Esophagus (tissue), 2 donors: ENCODE results near the gene TESK2. TPM values are rescaled to one million over a fixed set of nuclear protein-coding genes. Genes with fewer than 3 reads are reported as not detected.
A peak's percentile ranks its signal among the peaks of the same experiment; 100 is the strongest.
"Not testable (repeated sequence)": the region's sequence is repeated elsewhere in the genome, so short reads cannot be mapped to it uniquely, and the experiment has no call there.

Experiments used
- H3K27ac ChIP-seq, 2 donors: one replicate each; pipeline ENCODE4 v1.5.1; 2013; ENCODE audit warnings: low read depth in 2 of 2, mild to moderate bottlenecking in 2 of 2, inconsistent platforms in 1 of 2, low read length in 1 of 2, moderate library complexity in 1 of 2
- H3K27me3 ChIP-seq, 2 donors: one replicate each; pipeline ENCODE4 v1.6.1; 2013; ENCODE audit warnings: low read length in 2 of 2, control low read depth in 1 of 2, mild to moderate bottlenecking in 1 of 2; ENCODE audit not compliant: insufficient read depth in 2 of 2, control insufficient read depth in 1 of 2
- H3K36me3 ChIP-seq, 2 donors: one replicate each; pipeline ENCODE4 v1.6.1; 2013; ENCODE audit warnings: low read length in 1 of 2; ENCODE audit not compliant: control insufficient read depth in 2 of 2, insufficient read depth in 2 of 2
- H3K4me1 ChIP-seq, 2 donors: one replicate each; pipeline ENCODE4 v1.6.1; 2013; ENCODE audit warnings: low read length in 1 of 2; ENCODE audit not compliant: control insufficient read depth in 2 of 2, insufficient read depth in 2 of 2
- H3K4me3 ChIP-seq, 2 donors: one replicate each; pipeline ENCODE4 v1.5.1; 2013; ENCODE audit warnings: low read length in 2 of 2, mild to moderate bottlenecking in 2 of 2, low read depth in 1 of 2, moderate library complexity in 1 of 2
- H3K9me3 ChIP-seq, 2 donors: one replicate each; pipeline ENCODE4 v1.6.1; 2013; ENCODE audit warnings: mild to moderate bottlenecking in 2 of 2, low read depth in 1 of 2, low read length in 1 of 2, moderate library complexity in 1 of 2; ENCODE audit not compliant: control insufficient read depth in 2 of 2, insufficient read depth in 1 of 2
- WGBS, 2 donors: extraction: QIAGEN DNeasy Blood & Tissue Kit; methylation state at CpG; one replicate each; pipeline ENCODE4 v1.1.7; 2013; 5-methylcytosine and 5-hydroxymethylcytosine counted together
- polyA plus RNA-seq, 2 donors: library from polyadenylated mRNA; stranded (reverse); fragments of 200-250 nt; gene quantifications; one replicate each; pipeline ENCODE4 v1.2.3, GENCODE V29; 2013
- donor health status: healthy with polysubstance abuse.
- donor health status: Bipolar disorder and iron deficiency.

TESK2 gene
- polyA plus RNA-seq, 2 donors: 4.0 to 4.3 TPM

DNA sequence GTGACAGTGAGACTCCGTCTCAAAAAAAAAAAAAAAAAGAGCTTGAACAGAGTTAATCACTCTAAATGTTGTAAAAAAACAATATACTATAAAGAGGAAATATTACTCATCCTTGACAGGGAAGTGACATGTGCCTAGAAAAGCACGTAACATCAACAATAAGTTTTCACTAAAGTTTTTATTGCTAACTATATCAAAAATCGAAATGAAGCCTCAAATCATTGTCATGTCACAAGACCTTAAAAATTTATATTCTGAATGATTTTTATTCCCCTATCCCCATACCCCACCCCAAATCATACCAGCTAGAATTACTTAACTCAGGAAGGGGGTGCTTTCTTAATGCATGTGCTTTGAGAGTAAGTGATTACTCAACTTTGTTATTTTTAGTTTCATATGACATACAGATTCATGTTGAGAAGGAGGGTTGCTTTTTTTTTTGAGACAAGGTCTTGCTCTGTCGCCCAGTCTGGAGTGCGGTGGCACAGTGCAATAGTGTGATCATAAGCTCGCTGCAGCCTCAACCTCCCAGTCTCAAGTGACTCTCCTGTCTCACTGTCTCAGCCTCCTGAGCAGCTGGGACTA, 97.2 kb downstream of the TESK2 start:
- H3K36me3 ChIP-seq: no peaks in the 10 kb centered on the region
- H3K4me1 ChIP-seq: no peaks in the 10 kb centered on the region
- H3K27me3 ChIP-seq: no peaks in the 10 kb centered on the region
- 69 to 70% methylated on average over 6 of the region's 6 CpGs for WGBS, 2 donors
- H3K27ac ChIP-seq: peak overlapping the region in 1 of 2 donors; percentile 29
- H3K4me3 ChIP-seq: no peak overlapping the region
- H3K9me3 ChIP-seq: no peaks in the 10 kb centered on the region

DNA sequence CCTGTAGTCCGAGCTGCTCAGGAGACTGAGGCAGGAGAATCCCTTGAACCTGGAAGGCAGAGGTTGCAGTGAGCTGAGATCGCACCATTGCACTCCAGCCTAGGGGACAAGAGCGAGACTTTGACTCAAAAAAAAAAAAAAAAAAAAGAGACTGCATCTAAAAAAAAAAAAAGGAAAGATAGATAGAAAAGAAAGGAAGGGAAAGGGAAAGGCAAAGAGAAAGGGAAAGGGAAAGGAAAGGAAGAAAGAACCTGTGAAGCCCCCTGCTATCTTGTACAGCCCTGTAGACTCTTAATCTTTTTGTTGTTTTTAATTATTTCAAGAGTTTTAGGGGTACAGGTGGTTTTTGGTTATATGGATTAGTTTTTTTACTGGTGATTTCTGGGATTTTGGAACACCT, 104.7 kb downstream of the TESK2 start:
- H3K36me3 ChIP-seq: peaks cover 0 to 2% of the 10 kb centered on the region in 2 donors
- no peak overlapping the region for H3K27ac ChIP-seq
- H3K4me1 ChIP-seq: peaks cover 0 to 2% of the 10 kb centered on the region in 2 donors
- 97% methylated on average over 3 of the region's 3 CpGs for WGBS, 2 donors
- H3K4me3 ChIP-seq: no peak overlapping the region
- no peaks in the 10 kb centered on the region for H3K27me3 ChIP-seq
- no peaks in the 10 kb centered on the region for H3K9me3 ChIP-seq

DNA sequence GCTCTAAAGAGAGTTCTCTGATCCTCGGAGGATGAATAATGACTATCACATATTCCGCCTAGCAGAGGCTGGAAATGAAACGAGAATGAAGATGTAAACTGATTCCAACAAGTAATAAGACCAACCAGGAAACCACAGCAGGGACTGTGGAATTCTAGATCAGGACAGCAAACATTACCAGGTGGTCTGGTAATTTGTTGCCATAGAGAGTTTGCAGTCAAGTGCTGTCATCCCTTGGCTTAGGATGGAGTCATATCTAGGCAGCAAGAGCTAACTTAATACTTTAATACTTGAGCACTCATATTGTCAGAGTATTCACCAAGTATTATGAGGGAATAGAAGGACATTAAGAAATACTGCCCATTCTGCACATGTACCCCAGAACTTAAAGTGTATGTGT, 105.7 kb downstream of the TESK2 start:
- H3K4me3 ChIP-seq: no peak overlapping the region
- no peak overlapping the region for H3K27ac ChIP-seq
- 82 to 88% methylated on average over 3 of the region's 3 CpGs for WGBS, 2 donors
- H3K4me1 ChIP-seq: peaks cover 0 to 2% of the 10 kb centered on the region in 2 donors
- no peaks in the 10 kb centered on the region for H3K27me3 ChIP-seq
- no peaks in the 10 kb centered on the region for H3K9me3 ChIP-seq
- H3K36me3 ChIP-seq: peaks cover 0 to 2% of the 10 kb centered on the region in 2 donors

DNA sequence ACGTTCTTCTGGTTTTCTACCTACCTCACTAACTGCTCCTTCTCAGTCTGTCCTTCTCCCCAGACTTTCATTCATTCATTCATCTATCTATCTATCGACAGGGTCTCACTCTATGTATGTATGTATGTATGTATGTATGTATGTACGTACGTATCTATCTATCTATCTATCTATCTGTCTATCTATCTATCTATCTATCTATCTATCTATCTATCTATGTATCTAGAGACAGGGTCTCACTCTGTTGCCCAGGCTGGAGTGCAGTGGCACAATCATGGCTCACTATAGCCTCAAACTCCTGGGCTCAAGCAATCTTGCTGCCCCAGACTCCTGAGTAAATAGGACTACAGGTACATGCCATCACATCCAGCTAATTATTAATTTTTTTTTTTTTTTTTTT, 106.8 kb downstream of the TESK2 start:
- not testable (repeated sequence) for H3K4me3 ChIP-seq, H3K27me3 ChIP-seq, H3K4me1 ChIP-seq, H3K9me3 ChIP-seq, H3K27ac ChIP-seq, H3K36me3 ChIP-seq
- 93 to 94% methylated on average over 4 of the region's 4 CpGs for WGBS, 2 donors

DNA sequence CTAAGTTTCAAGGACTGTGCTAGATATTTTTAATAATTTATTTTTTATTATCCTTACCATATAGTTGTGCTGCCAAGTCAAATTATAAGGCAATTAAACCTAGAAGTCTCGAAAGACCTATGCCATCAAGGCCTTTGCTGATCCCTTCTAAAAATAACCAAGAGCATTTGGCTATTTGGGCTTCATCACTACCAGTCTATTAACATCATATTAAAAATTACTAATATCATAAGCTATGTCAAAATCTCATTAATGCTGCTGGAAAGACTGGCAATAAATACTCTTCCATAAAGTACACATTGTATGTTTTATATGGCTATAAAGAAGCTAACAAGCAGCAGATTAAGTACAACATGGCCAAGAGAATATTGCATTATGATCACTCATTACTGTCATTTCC, 107.8 kb downstream of the TESK2 start:
- WGBS, 2 donors: 66 to 72% methylated on average over 1 of the region's 1 CpG
- Histone ChIP-seq H3K27me3 (no peaks in the 10 kb centered on the region), H3K9me3 (no peaks in the 10 kb centered on the region), H3K27ac (no peak overlapping the region), H3K36me3 (peaks cover 0 to 2% of the 10 kb centered on the region in 2 donors), H3K4me3 (no peak overlapping the region), H3K4me1 (peaks cover 0 to 2% of the 10 kb centered on the region in 2 donors)

DNA sequence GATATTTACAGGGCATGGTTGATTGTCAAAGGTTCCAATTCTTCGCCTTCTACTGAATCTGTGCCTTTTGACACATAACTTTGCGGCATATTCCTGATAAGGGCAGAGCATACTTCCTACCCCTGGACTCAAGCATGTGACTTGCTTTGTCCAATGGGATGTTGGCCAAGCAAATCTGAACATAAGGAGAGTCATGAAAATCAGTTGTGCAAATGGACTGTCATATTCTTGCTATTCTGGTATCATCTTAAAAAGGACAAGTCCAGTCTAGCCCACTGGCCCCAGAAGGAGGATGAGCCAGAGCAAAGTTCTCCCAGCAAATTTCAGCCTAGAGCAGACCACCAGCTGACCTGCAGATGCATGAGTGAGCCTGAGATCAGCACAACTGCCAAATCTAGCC, 109.7 kb downstream of the TESK2 start:
- Histone ChIP-seq H3K4me1 (peaks cover 0 to 2% of the 10 kb centered on the region in 2 donors), H3K4me3 (no peak overlapping the region), H3K9me3 (no peaks in the 10 kb centered on the region), H3K36me3 (peaks cover 0 to 2% of the 10 kb centered on the region in 2 donors), H3K27me3 (no peaks in the 10 kb centered on the region), H3K27ac (no peak overlapping the region)
- WGBS, 2 donors: 97 to 98% methylated on average over 2 of the region's 2 CpGs

DNA sequence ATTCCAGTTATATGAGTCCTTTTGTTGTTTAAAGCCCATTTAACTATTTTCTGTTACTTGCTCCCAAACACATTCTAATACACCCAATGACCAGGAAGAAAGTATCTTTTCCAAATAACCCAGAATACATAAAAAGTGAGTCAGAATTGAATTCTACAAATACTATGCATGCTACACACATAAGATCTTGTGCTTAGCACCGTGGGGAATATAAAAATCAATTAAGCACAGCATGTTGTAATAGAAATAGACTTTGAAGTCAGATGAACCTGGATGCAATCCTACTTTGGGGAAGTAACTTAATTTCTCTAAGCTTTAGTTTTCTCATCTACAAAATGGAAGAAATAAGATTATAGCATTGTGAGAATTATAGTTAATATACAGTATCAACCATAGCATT, 110.2 kb downstream of the TESK2 start:
- peaks cover 0 to 2% of the 10 kb centered on the region in 2 donors for H3K4me1 ChIP-seq
- H3K27ac ChIP-seq: no peak overlapping the region
- H3K27me3 ChIP-seq: no peaks in the 10 kb centered on the region
- 89 to 93% methylated on average over 1 of the region's 1 CpG for WGBS, 2 donors
- peaks cover 0 to 2% of the 10 kb centered on the region in 2 donors for H3K36me3 ChIP-seq
- no peaks in the 10 kb centered on the region for H3K9me3 ChIP-seq
- H3K4me3 ChIP-seq: no peak overlapping the region

DNA sequence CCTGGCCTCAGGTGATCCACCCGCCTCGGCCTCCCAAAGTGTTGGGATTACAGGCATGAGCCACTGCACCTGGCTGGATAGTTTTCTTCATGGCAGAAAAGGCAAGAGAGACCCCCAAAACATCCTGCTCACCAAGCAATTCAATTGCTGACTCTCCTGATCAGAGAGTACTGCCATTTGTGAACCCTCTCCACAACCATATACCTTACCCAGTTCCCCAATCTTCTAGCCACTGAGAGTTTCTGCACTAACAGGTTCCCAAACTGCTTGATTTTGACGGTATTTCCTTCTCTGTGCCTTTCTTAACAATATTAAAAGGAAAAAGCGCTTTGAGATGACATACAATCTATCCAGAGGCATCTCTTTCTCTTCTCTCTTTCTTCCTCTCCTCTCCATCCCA, 110.8 kb downstream of the TESK2 start:
- no peak overlapping the region for H3K4me3 ChIP-seq
- H3K9me3 ChIP-seq: no peaks in the 10 kb centered on the region
- WGBS, 2 donors: 92 to 94% methylated on average over 4 of the region's 4 CpGs
- H3K27ac ChIP-seq: no peak overlapping the region
- H3K27me3 ChIP-seq: no peaks in the 10 kb centered on the region
- no peaks in the 10 kb centered on the region for H3K36me3 ChIP-seq
- peaks cover 0 to 2% of the 10 kb centered on the region in 2 donors for H3K4me1 ChIP-seq

DNA sequence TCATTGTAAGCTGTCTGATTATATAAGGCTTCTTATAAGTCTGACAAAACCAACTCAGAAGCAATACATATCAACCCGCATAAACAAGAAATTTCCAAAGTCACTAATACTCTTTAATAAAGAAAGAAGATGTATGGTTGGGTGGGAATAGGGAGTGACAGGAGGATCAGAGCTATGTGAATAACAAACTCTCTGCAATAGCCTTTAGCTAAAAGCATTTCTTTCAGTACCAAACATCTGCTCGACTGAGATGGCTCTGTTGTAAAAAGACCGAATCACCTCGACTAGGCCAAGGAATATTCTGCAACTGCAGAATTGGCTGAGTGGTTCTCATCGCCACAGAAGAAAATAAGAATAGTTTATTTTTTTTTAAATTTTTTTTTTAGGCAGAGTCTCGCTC, 111.4 kb downstream of the TESK2 start:
- no peak overlapping the region for H3K4me3 ChIP-seq
- peaks cover 0 to 2% of the 10 kb centered on the region in 2 donors for H3K4me1 ChIP-seq
- H3K36me3 ChIP-seq: no peaks in the 10 kb centered on the region
- no peak overlapping the region for H3K27ac ChIP-seq
- no peaks in the 10 kb centered on the region for H3K27me3 ChIP-seq
- 93% methylated on average over 6 of the region's 6 CpGs for WGBS, 2 donors
- H3K9me3 ChIP-seq: no peaks in the 10 kb centered on the region

DNA sequence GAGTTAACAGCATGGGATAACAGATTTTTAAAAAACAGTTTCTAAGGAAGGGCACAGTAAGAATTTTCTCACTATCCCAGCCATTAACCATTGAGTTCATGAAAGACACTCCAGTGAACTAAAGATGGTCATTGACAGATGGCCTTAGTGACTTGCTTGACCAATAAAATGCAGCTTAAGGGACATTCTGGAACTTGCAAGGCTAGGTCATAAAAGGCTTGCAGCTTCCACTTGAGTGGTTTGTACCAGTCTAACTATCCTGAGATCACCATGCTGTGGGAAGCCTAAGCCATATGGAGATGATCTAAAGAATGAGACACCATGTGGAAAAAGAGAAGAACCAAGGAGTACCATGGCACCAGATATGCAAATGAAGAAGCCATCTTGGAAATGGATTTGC, 112.8 kb downstream of the TESK2 start:
- H3K36me3 ChIP-seq: no peaks in the 10 kb centered on the region
- H3K4me1 ChIP-seq: peaks cover 0 to 2% of the 10 kb centered on the region in 2 donors
- no peaks in the 10 kb centered on the region for H3K9me3 ChIP-seq
- H3K27ac ChIP-seq: no peak overlapping the region
- H3K4me3 ChIP-seq: no peak overlapping the region
- no peaks in the 10 kb centered on the region for H3K27me3 ChIP-seq
